ENCODE measurements around the gene CDC14B.

The CDC14B gene

DNA sequence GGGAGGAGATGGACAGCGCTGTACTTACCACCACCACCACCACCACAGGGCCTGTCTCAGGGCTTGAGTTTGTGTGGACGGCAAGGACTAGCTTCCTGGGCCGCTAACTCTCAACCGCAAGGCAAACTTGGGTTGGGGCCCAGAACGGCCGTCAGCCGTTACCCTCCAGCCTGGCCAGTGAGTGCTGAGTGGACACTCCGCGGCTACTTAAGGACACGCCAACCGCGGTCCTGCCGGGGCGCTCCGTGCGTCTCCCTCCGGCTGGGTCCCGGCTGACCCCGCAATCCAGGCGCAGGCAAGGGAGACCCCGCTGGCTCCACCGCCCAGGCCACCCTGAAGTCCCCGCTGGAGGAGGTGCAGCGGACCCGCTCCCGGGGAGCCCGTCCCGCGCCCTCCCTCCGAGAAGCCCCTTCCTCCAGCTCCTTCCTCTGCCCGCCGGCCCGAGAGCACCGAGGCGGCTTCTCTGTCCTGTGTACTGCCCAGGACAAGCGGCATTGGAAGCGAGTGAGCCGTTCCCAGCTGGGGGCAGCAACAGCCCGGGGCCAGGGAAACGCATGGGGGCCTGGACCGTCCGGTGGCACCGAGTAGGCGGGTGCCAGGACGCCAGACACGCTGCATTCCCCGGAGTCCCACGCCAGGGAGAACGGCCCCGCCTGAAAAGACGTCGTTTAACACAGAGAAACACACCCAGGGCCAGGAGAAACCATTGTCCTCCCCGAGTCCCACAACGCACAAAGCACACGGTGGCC lies 123.1 kb downstream of the CDC14B start:
- no peak for TF ChIP-seq GATA2 (IDR thresholded peaks at IDR 0.05; ENCODE audit: low read depth, low read length)
- no peak for TF ChIP-seq GATA3 (IDR thresholded peaks at IDR 0.05; ENCODE audit: low read depth, low read length)

DNA sequence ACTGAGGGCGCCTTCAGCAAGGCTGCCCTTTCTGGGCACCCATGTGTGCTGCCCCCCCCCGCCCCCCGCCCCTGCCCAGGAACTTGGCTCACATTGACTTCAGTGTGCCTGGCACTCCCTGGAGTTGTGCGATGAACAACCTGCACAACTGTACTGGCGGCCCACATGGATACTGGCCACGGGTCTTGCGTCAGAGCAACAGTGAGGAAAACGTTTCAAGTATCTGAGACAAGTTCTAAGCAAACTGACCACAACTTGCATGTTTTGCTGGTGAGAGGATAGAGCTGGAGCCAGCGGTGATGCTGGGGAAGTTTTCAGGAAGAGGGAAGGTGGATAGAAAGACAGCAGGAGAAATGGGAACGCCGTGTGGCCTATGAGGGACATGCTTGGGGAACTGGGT lies 124.3 kb downstream of the CDC14B start:
- TF ChIP-seq GATA2 (IDR thresholded peaks at IDR 0.05; ENCODE audit: low read depth, low read length) (no peak), GATA3 (IDR thresholded peaks at IDR 0.05; ENCODE audit: low read depth, low read length) (no peak)

- TF ChIP-seq GATA3 (IDR thresholded peaks at IDR 0.05; ENCODE audit: low read depth, low read length) (no peak), GATA2 (IDR thresholded peaks at IDR 0.05; ENCODE audit: low read depth, low read length) (no peak)
Observed at GRCh38 chr9:96494215-96494800, 125.3 kb downstream of the CDC14B start.

DNA sequence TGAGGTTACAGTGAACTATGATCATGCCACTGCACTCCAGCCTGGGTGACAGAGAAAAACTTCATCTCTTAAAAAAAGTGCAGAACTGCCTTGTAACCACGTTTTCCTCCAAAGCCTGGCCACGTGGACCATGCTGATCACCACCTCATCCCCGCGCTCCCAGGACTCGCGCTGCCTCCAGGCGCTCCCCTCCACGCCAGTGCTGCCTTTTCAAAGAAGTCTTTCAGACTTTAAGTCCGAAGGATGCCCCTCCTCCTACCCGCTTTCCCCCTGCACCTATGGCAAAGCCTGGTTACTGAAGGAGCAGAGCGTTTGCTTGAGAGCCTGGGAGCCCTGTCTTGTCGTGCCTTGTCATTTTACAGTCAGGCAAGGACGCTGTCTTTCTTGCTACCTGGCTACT lies 125.9 kb downstream of the CDC14B start:
- TF ChIP-seq GATA2 (IDR thresholded peaks at IDR 0.05; ENCODE audit: low read depth, low read length) (no peak), GATA3 (IDR thresholded peaks at IDR 0.05; ENCODE audit: low read depth, low read length) (no peak)

- TF ChIP-seq GATA2 (IDR thresholded peaks at IDR 0.05; ENCODE audit: low read depth, low read length) (no peak), GATA3 (IDR thresholded peaks at IDR 0.05; ENCODE audit: low read depth, low read length) (no peak)
Observed at GRCh38 chr9:96492993-96493531, 126.6 kb downstream of the CDC14B start.

GRCh38 chr9:96491880-96492525 lies 127.6 kb downstream of the CDC14B start:
- TF ChIP-seq GATA3 (IDR thresholded peaks at IDR 0.05; ENCODE audit: low read depth, low read length): no peak
- TF ChIP-seq GATA2 (IDR thresholded peaks at IDR 0.05; ENCODE audit: low read depth, low read length): no peak

DNA sequence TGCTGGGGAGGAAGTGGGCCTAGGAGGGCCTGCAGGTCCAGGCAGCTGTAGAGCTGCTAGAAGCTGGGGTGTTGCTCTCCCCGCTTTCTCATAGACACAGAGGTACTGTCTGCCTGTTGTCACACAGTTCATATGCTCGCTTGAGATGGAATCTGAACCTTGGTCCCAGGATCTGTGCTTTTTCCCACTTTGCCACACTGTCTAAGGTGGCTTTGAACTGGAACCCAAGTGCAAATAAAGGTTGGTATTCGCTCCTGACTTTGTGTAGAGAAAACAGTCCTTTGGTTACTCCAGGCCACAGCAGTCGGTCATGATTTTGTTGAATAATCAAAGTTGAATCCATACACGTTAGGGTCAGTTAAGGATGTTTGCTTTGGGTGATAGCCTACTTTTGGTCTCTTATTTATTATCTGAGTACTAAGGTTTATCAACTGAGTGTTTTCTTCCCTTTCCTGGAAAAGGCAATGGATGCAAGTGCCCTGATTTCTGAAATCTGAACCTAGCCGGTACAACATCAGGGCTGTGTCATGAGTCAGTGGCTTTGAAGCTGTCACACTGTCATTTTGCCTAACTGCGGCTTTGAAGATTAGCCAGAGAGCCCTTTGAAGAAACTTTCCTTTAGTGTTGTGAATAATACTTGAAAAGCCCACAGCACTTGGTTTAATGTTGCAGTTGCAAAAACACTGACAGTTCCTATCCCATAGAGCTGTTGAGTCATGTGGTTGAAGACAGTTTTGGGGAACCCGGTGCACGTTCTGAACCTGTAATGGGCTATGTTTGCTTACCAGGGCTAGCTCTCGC lies 128.4 kb downstream of the CDC14B start:
- TF ChIP-seq GATA2 (IDR thresholded peaks at IDR 0.05; ENCODE audit: low read depth, low read length) (no peak), GATA3 (IDR thresholded peaks at IDR 0.05; ENCODE audit: low read depth, low read length) (no peak)

GRCh38 chr9:96490534-96491078 lies 129.0 kb downstream of the CDC14B start:
- no peak for TF ChIP-seq GATA3 (IDR thresholded peaks at IDR 0.05; ENCODE audit: low read depth, low read length)
- no peak for TF ChIP-seq GATA2 (IDR thresholded peaks at IDR 0.05; ENCODE audit: low read depth, low read length)

DNA sequence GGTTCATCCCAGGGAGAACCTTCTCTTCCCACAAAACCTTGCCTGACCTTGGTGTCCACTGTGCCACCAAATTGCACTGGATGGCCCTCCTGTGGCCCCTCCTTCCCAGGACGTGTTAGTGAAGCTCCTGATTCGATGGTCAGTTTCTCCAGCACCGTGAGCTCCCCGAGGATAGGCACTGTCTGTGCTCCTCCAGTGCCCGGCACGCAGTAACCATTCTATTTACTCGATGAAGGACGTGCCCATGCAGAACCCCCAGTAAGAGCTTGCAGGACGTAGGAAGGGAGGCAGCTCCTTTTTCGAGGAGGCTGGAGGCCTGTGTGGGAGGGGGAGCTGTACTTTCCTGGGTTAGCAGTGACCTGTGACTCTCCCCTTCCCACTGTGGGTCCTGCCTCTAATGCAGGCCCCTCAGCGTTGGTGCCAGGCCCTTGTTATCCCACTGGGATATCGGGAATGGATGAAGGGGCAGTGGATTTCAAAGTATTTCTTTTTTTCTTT lies 130.1 kb downstream of the CDC14B start:
- no peak for TF ChIP-seq GATA2 (IDR thresholded peaks at IDR 0.05; ENCODE audit: low read depth, low read length)
- TF ChIP-seq GATA3 (IDR thresholded peaks at IDR 0.05; ENCODE audit: low read depth, low read length): no peak

- TF ChIP-seq GATA3 (IDR thresholded peaks at IDR 0.05; ENCODE audit: low read depth, low read length): no peak
- no peak for TF ChIP-seq GATA2 (IDR thresholded peaks at IDR 0.05; ENCODE audit: low read depth, low read length)
Observed at GRCh38 chr9:96487949-96488348, 131.7 kb downstream of the CDC14B start.

DNA sequence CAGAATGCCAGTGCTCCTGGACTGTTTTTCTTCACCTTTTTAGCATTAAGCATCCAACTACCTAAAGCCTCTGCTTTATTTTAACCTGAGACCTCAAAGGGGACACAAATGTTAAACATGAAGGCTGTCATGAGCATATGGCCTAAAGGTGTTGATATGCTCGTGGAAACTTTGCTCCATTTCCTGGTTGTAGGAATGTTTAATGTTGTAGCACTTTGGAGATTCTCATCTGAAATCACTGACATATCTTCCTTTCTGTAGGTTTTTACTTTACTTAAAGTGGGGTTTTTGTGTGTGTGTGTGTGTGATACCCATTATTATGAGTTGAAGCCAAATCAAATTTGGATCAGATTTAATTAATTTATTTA lies 132.6 kb downstream of the CDC14B start:
- TF ChIP-seq GATA2 (IDR thresholded peaks at IDR 0.05; ENCODE audit: low read depth, low read length) (no peak), GATA3 (IDR thresholded peaks at IDR 0.05; ENCODE audit: low read depth, low read length) (no peak)

DNA sequence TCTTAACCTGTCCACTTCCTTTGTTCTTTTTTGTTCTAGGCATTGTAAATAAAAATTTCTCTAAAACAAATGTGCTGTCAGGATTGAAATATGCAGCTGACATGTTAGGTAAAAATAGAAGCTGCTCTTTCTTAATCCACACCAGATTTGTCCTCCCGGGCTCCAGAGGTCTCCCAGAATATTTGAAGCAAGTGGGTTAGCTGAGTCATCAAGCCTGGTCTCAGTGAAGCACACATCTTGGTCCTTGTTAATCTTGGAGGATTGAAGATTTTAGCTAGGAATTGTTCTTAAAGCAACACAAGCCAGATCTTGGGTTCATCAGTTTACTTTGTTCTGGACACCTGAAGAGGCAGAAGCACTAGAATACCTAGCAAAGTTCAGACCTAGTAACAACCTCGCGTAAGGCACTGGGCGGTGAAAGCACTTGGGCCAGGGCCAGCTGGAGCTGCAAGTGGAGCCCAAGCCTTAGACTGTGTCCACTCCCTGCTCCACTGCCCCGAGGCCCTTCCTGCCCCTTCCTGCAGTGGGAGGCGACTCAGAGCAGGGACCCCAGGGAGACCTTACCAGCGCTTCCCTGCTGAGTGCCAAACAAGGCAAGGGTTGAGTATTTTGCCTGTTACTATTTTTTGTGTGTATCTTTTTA lies 133.1 kb downstream of the CDC14B start:
- TF ChIP-seq GATA3 (IDR thresholded peaks at IDR 0.05; ENCODE audit: low read depth, low read length) (no peak), GATA2 (IDR thresholded peaks at IDR 0.05; ENCODE audit: low read depth, low read length) (no peak)

GRCh38 chr9:96485280-96485679 lies 134.4 kb downstream of the CDC14B start:
- TF ChIP-seq GATA2 (IDR thresholded peaks at IDR 0.05; ENCODE audit: low read depth, low read length): no peak
- no peak for TF ChIP-seq GATA3 (IDR thresholded peaks at IDR 0.05; ENCODE audit: low read depth, low read length)
